ENCODE measurements around the gene MAP2K5. TPM values are rescaled to one million over a fixed set of nuclear protein-coding genes. Genes with fewer than 3 reads are reported as not detected.

MAP2K5 gene
- total RNA-seq, 1 experiment from 2014 or later, result 13.6 TPM

DNA sequence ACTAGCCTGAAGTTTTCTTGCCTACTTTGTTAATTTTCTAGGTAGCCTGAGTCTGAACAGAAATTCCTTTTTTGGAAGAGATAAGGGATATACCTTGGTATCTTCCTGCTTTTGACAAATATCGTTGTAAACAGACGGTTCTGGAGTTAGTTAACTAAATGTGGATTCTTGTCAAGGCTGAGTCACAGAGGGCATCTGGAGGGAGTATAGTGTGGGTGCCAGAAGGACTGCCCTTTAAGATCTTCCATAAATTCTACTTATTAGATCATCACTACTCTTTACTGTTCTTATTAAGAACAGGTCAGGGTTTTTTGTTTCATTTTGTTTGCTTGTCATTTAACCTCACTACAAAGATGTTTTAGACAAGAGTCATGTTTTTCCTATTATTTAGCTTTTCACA, 157.5 kb downstream of the MAP2K5 start:
- Mint-ChIP-seq H3K4me1 (no peaks in the 10 kb centered on the region), H3K36me3 (peaks cover 10% of the 10 kb centered on the region), H3K27ac (no peak overlapping the region), H3K9me3 (peaks cover 15% of the 10 kb centered on the region), H3K4me3 (no peak overlapping the region), H3K27me3 (ENCODE audit: low read depth) (no peaks in the 10 kb centered on the region; the same call in 1 of the 2 replicates)
- no peak for TF ChIP-seq KAT7 (CRISPR knock-in tag; IDR thresholded peaks at IDR 0.05; ENCODE audit: borderline replicate concordance)
- TF ChIP-seq NFATC4 (CRISPR knock-in tag; IDR thresholded peaks at IDR 0.05), result no peak
- TF ChIP-seq, protein P1, sequence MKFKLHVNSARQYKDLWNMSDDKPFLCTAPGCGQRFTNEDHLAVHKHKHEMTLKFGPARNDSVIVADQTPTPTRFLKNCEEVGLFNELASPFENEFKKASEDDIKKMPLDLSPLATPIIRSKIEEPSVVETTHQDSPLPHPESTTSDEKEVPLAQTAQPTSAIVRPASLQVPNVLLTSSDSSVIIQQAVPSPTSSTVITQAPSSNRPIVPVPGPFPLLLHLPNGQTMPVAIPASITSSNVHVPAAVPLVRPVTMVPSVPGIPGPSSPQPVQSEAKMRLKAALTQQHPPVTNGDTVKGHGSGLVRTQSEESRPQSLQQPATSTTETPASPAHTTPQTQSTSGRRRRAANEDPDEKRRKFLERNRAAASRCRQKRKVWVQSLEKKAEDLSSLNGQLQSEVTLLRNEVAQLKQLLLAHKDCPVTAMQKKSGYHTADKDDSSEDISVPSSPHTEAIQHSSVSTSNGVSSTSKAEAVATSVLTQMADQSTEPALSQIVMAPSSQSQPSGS (CRISPR knock-in tag; IDR thresholded peaks at IDR 0.05; ENCODE audit: borderline replicate concordance, low read depth), result no peak
- TF ChIP-seq CREB1 (CRISPR knock-in tag; IDR thresholded peaks at IDR 0.05), result no peak
- TF ChIP-seq ZNF317 (CRISPR knock-in tag; IDR thresholded peaks at IDR 0.05; ENCODE audit: borderline replicate concordance, low read depth), result no peak
- TF ChIP-seq ZNF416 (CRISPR knock-in tag; IDR thresholded peaks at IDR 0.05), result no peak
- TF ChIP-seq, protein P2, sequence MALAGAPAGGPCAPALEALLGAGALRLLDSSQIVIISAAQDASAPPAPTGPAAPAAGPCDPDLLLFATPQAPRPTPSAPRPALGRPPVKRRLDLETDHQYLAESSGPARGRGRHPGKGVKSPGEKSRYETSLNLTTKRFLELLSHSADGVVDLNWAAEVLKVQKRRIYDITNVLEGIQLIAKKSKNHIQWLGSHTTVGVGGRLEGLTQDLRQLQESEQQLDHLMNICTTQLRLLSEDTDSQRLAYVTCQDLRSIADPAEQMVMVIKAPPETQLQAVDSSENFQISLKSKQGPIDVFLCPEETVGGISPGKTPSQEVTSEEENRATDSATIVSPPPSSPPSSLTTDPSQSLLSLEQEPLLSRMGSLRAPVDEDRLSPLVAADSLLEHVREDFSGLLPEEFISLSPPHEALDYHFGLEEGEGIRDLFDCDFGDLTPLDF (CRISPR knock-in tag; IDR thresholded peaks at IDR 0.05), result no peak
- no peak for TF ChIP-seq ETV6 (CRISPR knock-in tag; IDR thresholded peaks at IDR 0.05)
- no peak for TF ChIP-seq ATF1 (CRISPR knock-in tag; IDR thresholded peaks at IDR 0.05)
- no peak for TF ChIP-seq NR3C1 (CRISPR knock-in tag; conservative IDR thresholded peaks at IDR 0.05; ENCODE audit: low read depth)
- TF ChIP-seq, protein P3, sequence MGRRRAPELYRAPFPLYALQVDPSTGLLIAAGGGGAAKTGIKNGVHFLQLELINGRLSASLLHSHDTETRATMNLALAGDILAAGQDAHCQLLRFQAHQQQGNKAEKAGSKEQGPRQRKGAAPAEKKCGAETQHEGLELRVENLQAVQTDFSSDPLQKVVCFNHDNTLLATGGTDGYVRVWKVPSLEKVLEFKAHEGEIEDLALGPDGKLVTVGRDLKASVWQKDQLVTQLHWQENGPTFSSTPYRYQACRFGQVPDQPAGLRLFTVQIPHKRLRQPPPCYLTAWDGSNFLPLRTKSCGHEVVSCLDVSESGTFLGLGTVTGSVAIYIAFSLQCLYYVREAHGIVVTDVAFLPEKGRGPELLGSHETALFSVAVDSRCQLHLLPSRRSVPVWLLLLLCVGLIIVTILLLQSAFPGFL (CRISPR knock-in tag; IDR thresholded peaks at IDR 0.05; ENCODE audit: borderline replicate concordance), result no peak
- ATAC-seq, result no peak
- POLR2A ChIA-PET, result no interaction called here
- CTCF ChIA-PET, result no interaction called here
- DNase-seq (ENCODE audit: low spot score), result no peak

DNA sequence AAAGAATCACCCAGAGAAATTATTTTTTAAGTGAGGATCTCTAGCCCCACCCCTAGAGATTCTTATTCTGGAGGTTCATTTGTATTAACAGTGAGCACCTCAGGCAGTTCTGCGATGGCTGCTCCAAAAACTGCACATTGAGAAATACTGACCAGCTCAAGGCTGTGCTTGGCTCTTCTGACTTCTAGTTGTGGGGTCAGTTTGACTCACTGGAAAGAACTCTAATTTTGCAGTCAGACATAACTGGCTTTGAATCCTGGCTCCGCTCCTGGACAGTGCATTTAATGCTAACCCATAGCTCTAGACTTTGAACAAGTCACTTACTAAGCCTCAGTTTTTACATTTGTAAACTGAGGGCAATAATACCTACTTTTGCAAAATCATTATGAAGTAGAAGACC, 159.2 kb downstream of the MAP2K5 start:
- no peak for ATAC-seq
- Mint-ChIP-seq H3K27ac (no peak overlapping the region), H3K9me3 (peaks cover 15% of the 10 kb centered on the region), H3K36me3 (peaks cover 10% of the 10 kb centered on the region), H3K4me1 (no peaks in the 10 kb centered on the region), H3K4me3 (no peak overlapping the region), H3K27me3 (ENCODE audit: low read depth) (no peaks in the 10 kb centered on the region; the same call in 1 of the 2 replicates)
- TF ChIP-seq, protein P4, sequence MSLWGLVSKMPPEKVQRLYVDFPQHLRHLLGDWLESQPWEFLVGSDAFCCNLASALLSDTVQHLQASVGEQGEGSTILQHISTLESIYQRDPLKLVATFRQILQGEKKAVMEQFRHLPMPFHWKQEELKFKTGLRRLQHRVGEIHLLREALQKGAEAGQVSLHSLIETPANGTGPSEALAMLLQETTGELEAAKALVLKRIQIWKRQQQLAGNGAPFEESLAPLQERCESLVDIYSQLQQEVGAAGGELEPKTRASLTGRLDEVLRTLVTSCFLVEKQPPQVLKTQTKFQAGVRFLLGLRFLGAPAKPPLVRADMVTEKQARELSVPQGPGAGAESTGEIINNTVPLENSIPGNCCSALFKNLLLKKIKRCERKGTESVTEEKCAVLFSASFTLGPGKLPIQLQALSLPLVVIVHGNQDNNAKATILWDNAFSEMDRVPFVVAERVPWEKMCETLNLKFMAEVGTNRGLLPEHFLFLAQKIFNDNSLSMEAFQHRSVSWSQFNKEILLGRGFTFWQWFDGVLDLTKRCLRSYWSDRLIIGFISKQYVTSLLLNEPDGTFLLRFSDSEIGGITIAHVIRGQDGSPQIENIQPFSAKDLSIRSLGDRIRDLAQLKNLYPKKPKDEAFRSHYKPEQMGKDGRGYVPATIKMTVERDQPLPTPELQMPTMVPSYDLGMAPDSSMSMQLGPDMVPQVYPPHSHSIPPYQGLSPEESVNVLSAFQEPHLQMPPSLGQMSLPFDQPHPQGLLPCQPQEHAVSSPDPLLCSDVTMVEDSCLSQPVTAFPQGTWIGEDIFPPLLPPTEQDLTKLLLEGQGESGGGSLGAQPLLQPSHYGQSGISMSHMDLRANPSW (CRISPR knock-in tag; conservative IDR thresholded peaks at IDR 0.05; ENCODE audit: low read depth), result no peak
- POLR2A ChIA-PET, result no interaction called here
- CTCF ChIA-PET, result no interaction called here
- no peak for DNase-seq (ENCODE audit: low spot score)

DNA sequence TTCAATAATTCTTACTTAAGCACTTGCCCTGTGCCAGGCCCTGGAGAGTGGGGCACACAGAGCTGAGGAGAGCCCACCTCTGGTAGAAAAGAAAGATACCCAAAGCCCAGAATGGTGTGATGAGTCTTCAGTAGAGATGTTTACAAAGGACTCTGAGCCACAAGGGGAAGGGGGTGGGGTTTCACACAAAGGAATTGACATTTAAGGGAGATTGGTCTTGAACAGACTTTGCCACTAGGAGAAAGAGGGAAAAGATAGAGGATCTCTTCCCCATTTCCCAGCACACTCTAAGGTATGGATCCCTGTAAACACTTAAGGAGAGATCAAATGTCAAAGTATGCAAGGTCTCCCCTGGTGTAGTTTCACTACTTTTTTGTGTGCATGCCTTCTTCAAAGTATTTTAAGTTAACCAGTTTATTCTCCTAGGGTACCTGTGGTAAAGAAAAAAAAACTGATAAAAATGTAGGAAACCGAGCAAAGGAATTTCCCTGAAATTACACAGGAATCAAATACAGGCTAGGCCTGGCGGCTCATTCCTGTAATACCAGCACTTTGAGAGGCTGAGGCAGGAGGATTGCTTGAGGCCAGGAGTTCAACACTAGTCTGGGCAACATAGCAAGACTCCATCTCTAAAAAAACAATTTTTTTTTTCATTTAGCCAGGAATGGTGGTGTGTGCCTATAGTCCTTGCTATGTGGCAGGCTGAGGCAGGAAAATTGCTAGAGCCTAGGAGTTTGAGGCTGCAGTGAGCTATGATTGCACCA, 165.2 kb downstream of the MAP2K5 start:
- ATAC-seq, result peak; percentile 93
- peak overlapping the region; percentile 91; the same call in 1 of the 2 replicates for H3K27ac Mint-ChIP-seq
- CTCF ChIA-PET, result no interaction called here

More for the DNA sequence above, 165.2 kb downstream of the MAP2K5 start:
- peaks cover 30% of the 10 kb centered on the region for H3K4me1 Mint-ChIP-seq
- DNase-seq (ENCODE audit: low spot score), result peak; percentile 15
- H3K4me3 Mint-ChIP-seq, result no peak overlapping the region
- no peaks in the 10 kb centered on the region for H3K36me3 Mint-ChIP-seq
- H3K9me3 Mint-ChIP-seq, result no peaks in the 10 kb centered on the region
- POLR2A ChIA-PET, result no interaction called here
- peak; percentile 38; the same call in 1 of the 2 replicates for TF ChIP-seq ZNF121 (CRISPR knock-in tag; IDR thresholded peaks at IDR 0.05)
- TF ChIP-seq SMAD3 (CRISPR knock-in tag; IDR thresholded peaks at IDR 0.05; ENCODE audit: borderline replicate concordance), result no peak
- H3K27me3 Mint-ChIP-seq (ENCODE audit: low read depth), result no peaks in the 10 kb centered on the region

Measured in WTC11 (cell line).